Gastrocnemius medialis (tissue), 4 donors: ENCODE results near the gene CA10.

Experiments
- POLR2A ChIP-seq, 2 donors: fragments of 450-650 bp; IDR thresholded peaks; one replicate each; pipeline ENCODE4 v1.6.1; 2017; ENCODE audit warnings: antibody characterized with exemption in 2 of 2, mild to moderate bottlenecking in 2 of 2, moderate library complexity in 2 of 2
- TF ChIP-seq, protein P1 (sequence below), 5 experiments: fragments of 450-650 bp in 3 of 5; fragments of 200-600 bp in 2 of 5; sonication (generic) in 2 of 5; IDR thresholded peaks in 4 of 5; conservative IDR thresholded peaks in 1 of 5; 1 replicate in 4 of 5; 2 replicates in 1 of 5; pipeline ENCODE4 v1.5.1; 2016 to 2019; ENCODE audit warnings: antibody characterized with exemption in 5 of 5, mild to moderate bottlenecking in 3 of 5, moderate library complexity in 3 of 5

- TF ChIP-seq, protein P1, sequence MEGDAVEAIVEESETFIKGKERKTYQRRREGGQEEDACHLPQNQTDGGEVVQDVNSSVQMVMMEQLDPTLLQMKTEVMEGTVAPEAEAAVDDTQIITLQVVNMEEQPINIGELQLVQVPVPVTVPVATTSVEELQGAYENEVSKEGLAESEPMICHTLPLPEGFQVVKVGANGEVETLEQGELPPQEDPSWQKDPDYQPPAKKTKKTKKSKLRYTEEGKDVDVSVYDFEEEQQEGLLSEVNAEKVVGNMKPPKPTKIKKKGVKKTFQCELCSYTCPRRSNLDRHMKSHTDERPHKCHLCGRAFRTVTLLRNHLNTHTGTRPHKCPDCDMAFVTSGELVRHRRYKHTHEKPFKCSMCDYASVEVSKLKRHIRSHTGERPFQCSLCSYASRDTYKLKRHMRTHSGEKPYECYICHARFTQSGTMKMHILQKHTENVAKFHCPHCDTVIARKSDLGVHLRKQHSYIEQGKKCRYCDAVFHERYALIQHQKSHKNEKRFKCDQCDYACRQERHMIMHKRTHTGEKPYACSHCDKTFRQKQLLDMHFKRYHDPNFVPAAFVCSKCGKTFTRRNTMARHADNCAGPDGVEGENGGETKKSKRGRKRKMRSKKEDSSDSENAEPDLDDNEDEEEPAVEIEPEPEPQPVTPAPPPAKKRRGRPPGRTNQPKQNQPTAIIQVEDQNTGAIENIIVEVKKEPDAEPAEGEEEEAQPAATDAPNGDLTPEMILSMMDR (IDR thresholded peaks at IDR 0.05 in 4 of 5, conservative IDR thresholded peaks at IDR 0.05 in 1 of 5) = no peak
- no peak for TF ChIP-seq POLR2A (IDR thresholded peaks at IDR 0.05)
Measured at GRCh38 chr17:51933647-51934046, 224.9 kb downstream of the CA10 start.
